Measurements from ENCODE around the gene PAM16.

Gene PAM16

DNA sequence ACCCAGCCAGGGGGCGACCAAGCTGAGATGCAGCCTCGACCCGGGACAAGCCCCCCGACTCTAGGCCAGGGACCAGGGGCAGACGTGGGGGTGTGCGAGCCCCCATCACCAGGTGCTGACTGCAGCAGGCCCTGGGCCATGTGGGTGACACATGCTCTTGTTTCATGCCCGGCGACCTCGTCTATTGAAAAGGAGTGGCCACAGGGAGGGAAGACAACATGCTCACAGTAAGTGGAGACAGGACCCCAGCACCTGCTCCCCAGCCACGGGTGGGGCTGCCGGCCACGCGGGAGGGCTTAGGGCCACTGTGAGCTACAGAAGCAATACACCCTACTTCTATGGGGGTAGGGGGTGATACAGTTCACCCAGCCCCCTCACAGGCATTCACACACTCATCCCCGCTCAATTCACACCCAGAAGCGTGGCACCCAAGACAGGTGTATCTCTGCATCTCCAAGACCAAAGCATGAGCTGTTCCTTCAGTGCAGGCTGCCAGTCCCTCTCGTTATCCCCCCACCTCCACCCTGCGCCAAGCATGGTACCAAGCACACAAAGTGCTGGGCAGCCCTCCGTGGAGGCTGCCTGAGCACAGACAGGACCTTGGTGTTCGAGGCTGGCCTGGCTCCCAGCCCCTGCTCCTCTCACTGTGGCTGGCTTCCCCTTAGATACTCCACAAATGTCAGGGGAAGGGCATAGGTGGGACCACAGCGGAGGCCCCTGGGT is 34.1 kb upstream of the PAM16 start:
- TF ChIP-seq ZIC2 (tag by site-specific recombination; IDR thresholded peaks at IDR 0.05) (no peak), ZBTB17 (tag by site-specific recombination; IDR thresholded peaks at IDR 0.05) (no peak), ZNF837 (tag by site-specific recombination; IDR thresholded peaks at IDR 0.05) (no peak), ZNF174 (tag by site-specific recombination; IDR thresholded peaks at IDR 0.05) (no peak), ZBTB7A (tag by site-specific recombination; IDR thresholded peaks at IDR 0.05; ENCODE audit: low read depth) (no peak), ZNF10 (tag by site-specific recombination; IDR thresholded peaks at IDR 0.05) (no peak), ZNF514 (tag by site-specific recombination; IDR thresholded peaks at IDR 0.05) (no peak), SCRT1 (tag by site-specific recombination; IDR thresholded peaks at IDR 0.05; ENCODE audit: borderline replicate concordance) (no peak), ZNF302 (tag by site-specific recombination; IDR thresholded peaks at IDR 0.05; ENCODE audit: low read depth) (no peak), GLIS2 (tag by site-specific recombination; IDR thresholded peaks at IDR 0.05) (0 out of 2 replicates have a peak, but pooled peaks have one; percentile 30), GLI2 (tag by site-specific recombination; IDR thresholded peaks at IDR 0.05; ENCODE audit: borderline replicate concordance, low read depth) (no peak), KLF8 (tag by site-specific recombination; IDR thresholded peaks at IDR 0.05) (no peak), KLF1 (tag by site-specific recombination; IDR thresholded peaks at IDR 0.05) (peak; percentile 64), ZFP41 (tag by site-specific recombination; IDR thresholded peaks at IDR 0.05; ENCODE audit: borderline replicate concordance) (no peak), EGR2 (tag by site-specific recombination; IDR thresholded peaks at IDR 0.05; ENCODE audit: low read depth) (no peak)
- TF ChIP-seq, protein P1, sequence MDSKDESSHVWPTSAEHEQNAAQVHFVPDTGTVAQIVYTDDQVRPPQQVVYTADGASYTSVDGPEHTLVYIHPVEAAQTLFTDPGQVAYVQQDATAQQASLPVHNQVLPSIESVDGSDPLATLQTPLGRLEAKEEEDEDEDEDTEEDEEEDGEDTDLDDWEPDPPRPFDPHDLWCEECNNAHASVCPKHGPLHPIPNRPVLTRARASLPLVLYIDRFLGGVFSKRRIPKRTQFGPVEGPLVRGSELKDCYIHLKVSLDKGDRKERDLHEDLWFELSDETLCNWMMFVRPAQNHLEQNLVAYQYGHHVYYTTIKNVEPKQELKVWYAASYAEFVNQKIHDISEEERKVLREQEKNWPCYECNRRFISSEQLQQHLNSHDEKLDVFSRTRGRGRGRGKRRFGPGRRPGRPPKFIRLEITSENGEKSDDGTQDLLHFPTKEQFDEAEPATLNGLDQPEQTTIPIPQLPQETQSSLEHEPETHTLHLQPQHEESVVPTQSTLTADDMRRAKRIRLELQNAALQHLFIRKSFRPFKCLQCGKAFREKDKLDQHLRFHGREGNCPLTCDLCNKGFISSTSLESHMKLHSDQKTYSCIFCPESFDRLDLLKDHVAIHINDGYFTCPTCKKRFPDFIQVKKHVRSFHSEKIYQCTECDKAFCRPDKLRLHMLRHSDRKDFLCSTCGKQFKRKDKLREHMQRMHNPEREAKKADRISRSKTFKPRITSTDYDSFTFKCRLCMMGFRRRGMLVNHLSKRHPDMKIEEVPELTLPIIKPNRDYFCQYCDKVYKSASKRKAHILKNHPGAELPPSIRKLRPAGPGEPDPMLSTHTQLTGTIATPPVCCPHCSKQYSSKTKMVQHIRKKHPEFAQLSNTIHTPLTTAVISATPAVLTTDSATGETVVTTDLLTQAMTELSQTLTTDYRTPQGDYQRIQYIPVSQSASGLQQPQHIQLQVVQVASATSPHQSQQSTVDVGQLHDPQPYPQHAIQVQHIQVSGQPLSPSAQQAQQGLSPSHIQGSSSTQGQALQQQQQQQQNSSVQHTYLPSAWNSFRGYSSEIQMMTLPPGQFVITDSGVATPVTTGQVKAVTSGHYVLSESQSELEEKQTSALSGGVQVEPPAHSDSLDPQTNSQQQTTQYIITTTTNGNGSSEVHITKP (tag by site-specific recombination; IDR thresholded peaks at IDR 0.05): no peak
- TF ChIP-seq, protein P2, sequence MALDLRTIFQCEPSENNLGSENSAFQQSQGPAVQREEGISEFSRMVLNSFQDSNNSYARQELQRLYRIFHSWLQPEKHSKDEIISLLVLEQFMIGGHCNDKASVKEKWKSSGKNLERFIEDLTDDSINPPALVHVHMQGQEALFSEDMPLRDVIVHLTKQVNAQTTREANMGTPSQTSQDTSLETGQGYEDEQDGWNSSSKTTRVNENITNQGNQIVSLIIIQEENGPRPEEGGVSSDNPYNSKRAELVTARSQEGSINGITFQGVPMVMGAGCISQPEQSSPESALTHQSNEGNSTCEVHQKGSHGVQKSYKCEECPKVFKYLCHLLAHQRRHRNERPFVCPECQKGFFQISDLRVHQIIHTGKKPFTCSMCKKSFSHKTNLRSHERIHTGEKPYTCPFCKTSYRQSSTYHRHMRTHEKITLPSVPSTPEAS (tag by site-specific recombination; IDR thresholded peaks at IDR 0.05): no peak
- TF ChIP-seq, protein P3, sequence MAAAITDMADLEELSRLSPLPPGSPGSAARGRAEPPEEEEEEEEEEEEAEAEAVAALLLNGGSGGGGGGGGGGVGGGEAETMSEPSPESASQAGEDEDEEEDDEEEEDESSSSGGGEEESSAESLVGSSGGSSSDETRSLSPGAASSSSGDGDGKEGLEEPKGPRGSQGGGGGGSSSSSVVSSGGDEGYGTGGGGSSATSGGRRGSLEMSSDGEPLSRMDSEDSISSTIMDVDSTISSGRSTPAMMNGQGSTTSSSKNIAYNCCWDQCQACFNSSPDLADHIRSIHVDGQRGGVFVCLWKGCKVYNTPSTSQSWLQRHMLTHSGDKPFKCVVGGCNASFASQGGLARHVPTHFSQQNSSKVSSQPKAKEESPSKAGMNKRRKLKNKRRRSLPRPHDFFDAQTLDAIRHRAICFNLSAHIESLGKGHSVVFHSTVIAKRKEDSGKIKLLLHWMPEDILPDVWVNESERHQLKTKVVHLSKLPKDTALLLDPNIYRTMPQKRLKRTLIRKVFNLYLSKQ (tag by site-specific recombination; IDR thresholded peaks at IDR 0.05; ENCODE audit: borderline replicate concordance): no peak
- TF ChIP-seq, protein P4, sequence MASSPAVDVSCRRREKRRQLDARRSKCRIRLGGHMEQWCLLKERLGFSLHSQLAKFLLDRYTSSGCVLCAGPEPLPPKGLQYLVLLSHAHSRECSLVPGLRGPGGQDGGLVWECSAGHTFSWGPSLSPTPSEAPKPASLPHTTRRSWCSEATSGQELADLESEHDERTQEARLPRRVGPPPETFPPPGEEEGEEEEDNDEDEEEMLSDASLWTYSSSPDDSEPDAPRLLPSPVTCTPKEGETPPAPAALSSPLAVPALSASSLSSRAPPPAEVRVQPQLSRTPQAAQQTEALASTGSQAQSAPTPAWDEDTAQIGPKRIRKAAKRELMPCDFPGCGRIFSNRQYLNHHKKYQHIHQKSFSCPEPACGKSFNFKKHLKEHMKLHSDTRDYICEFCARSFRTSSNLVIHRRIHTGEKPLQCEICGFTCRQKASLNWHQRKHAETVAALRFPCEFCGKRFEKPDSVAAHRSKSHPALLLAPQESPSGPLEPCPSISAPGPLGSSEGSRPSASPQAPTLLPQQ (tag by site-specific recombination; IDR thresholded peaks at IDR 0.05): no peak
- TF ChIP-seq, protein P5, sequence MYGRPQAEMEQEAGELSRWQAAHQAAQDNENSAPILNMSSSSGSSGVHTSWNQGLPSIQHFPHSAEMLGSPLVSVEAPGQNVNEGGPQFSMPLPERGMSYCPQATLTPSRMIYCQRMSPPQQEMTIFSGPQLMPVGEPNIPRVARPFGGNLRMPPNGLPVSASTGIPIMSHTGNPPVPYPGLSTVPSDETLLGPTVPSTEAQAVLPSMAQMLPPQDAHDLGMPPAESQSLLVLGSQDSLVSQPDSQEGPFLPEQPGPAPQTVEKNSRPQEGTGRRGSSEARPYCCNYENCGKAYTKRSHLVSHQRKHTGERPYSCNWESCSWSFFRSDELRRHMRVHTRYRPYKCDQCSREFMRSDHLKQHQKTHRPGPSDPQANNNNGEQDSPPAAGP (tag by site-specific recombination; IDR thresholded peaks at IDR 0.05): peak; percentile 21; the same call in 1 of the 2 replicates
- TF ChIP-seq, protein P6, sequence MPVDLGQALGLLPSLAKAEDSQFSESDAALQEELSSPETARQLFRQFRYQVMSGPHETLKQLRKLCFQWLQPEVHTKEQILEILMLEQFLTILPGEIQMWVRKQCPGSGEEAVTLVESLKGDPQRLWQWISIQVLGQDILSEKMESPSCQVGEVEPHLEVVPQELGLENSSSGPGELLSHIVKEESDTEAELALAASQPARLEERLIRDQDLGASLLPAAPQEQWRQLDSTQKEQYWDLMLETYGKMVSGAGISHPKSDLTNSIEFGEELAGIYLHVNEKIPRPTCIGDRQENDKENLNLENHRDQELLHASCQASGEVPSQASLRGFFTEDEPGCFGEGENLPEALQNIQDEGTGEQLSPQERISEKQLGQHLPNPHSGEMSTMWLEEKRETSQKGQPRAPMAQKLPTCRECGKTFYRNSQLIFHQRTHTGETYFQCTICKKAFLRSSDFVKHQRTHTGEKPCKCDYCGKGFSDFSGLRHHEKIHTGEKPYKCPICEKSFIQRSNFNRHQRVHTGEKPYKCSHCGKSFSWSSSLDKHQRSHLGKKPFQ (tag by site-specific recombination; IDR thresholded peaks at IDR 0.05): peak; percentile 31; the same call in 1 of the 2 replicates
- Histone ChIP-seq H3K4me3 (ENCODE audit: low read depth, low read length) (no peak overlapping the region), H3K36me3 (ENCODE audit: control insufficient read depth in 2 of 2, insufficient read depth in 1 of 2, low read length in 2 of 2) (peaks cover 0 to 58% of the 10 kb centered on the region in 2 experiments; a peak in 1 of 3 replicates), H3K4me1 (ENCODE audit: control insufficient read depth, insufficient read depth, low read length) (no peaks in the 10 kb centered on the region), H3K27ac (ENCODE audit: extremely low read depth, low read depth, low read length) (no peak overlapping the region), H3K9me3 (ENCODE audit: control insufficient read depth, insufficient read depth, low read depth, low read length) (no peaks in the 10 kb centered on the region)
- CTCF ChIA-PET: interaction anchor here (2.3 kb wide), 1 partner anchor 17 kb away, joined by 6 read pairs; no protein-coding TSS in a partner anchor
- POLR2A ChIA-PET: no interaction called here
